Osteoblast (primary cell): ENCODE results near the gene ROBO4. TPM values are rescaled to one million over a fixed set of nuclear protein-coding genes. Genes with fewer than 3 reads are reported as not detected.
A peak's percentile ranks its signal among the peaks of the same experiment; 100 is the strongest.

Experiments
- DNase-seq: peaks from one replicate; pipeline ENCODE4 v3.0.0; 2011; ENCODE audit warnings: low spot score, mixed read lengths; ENCODE audit not compliant: insufficient read length; ENCODE audit errors: missing footprints
- H2AFZ ChIP-seq: 2 replicates; pipeline ENCODE4 v1.6.0; 2011; ENCODE audit warnings: mild to moderate bottlenecking, low read length
- H3K27ac ChIP-seq: 2 replicates; pipeline ENCODE4 v1.5.1; 2011; ENCODE audit warnings: mild to moderate bottlenecking, low read depth, low read length, moderate library complexity
- H3K27me3 ChIP-seq: 2 replicates; pipeline ENCODE4 v1.6.0; 2012; ENCODE audit warnings: mild to moderate bottlenecking, control low read depth, inconsistent platforms, low read length, moderate library complexity; ENCODE audit not compliant: insufficient read depth
- H3K36me3 ChIP-seq: 2 replicates; pipeline ENCODE4 v1.5.1; 2011; ENCODE audit warnings: mild to moderate bottlenecking, low read length, control low read depth, moderate library complexity; ENCODE audit not compliant: insufficient read depth
- H3K4me1 ChIP-seq: 2 replicates; pipeline ENCODE4 v1.5.1; 2011; ENCODE audit warnings: mild to moderate bottlenecking, low read length, control low read depth, moderate library complexity; ENCODE audit not compliant: insufficient read depth
- H3K4me2 ChIP-seq: 2 replicates; pipeline ENCODE4 v1.6.0; 2011; ENCODE audit warnings: mild to moderate bottlenecking, low read length; ENCODE audit not compliant: insufficient read depth
- H3K4me3 ChIP-seq: fragments of 200-600 bp; sonication (generic); 3 replicates; pipeline ENCODE4 v1.5.1; 2012; ENCODE audit warnings: mild to moderate bottlenecking, low read length, inconsistent platforms; ENCODE audit not compliant: insufficient read depth
- H3K79me2 ChIP-seq: 2 replicates; pipeline ENCODE4 v1.6.0; 2012; ENCODE audit warnings: mild to moderate bottlenecking, low read length, control low read depth, inconsistent platforms; ENCODE audit not compliant: insufficient read depth
- H3K9me3 ChIP-seq: 2 replicates; pipeline ENCODE4 v1.5.1; 2011; ENCODE audit warnings: low read depth, low read length, control low read depth
- H4K20me1 ChIP-seq: 2 replicates; pipeline ENCODE4 v1.6.0; 2012; ENCODE audit warnings: mild to moderate bottlenecking, low read length, control low read depth; ENCODE audit not compliant: insufficient read depth
- total RNA-seq: library from RNA; depleted of rRNA; stranded (reverse); fragments of >200 nt; gene quantifications from 2 replicates; pipeline ENCODE4 v1.2.3, GENCODE V29; 2012
- TF ChIP-seq, protein P1 (sequence below): IDR thresholded peaks from 2 replicates; pipeline ENCODE4 v1.5.1; 2011; ENCODE audit warnings: mild to moderate bottlenecking, low read depth, low read length, moderate library complexity; ENCODE audit errors: extremely low read depth

ROBO4 gene
- total RNA-seq, 1 donor: 0.36 TPM

DNA sequence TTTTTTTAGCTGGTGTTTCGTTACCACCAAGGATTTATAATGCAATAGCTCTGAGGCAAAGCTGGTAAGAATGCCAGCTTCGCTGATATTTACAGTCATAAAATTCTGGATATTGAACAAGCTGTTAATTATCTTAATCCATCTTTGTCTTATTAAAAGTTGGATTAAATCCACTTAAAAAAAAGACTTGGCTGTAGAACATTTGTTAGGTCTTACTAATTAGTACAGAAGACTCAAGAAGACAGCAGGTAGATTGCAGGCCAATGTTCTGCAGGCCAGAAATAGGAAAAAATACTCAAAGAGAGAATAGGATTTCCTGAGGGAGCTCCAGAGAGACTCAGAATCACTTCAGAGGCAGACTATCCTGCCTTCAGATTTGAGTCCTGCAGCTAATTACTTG lies 7.5 kb downstream of the ROBO4 start:
- no peak for DNase-seq
- H4K20me1 ChIP-seq: no peaks in the 10 kb centered on the region
- H3K4me2 ChIP-seq: no peak overlapping the region
- peaks cover 3% of the 10 kb centered on the region for H3K4me1 ChIP-seq
- H3K9me3 ChIP-seq: no peaks in the 10 kb centered on the region
- no peaks in the 10 kb centered on the region for H3K79me2 ChIP-seq
- no peak overlapping the region for H3K27ac ChIP-seq
- no peaks in the 10 kb centered on the region for H3K36me3 ChIP-seq
- H3K27me3 ChIP-seq: no peaks in the 10 kb centered on the region
- TF ChIP-seq, protein P1, sequence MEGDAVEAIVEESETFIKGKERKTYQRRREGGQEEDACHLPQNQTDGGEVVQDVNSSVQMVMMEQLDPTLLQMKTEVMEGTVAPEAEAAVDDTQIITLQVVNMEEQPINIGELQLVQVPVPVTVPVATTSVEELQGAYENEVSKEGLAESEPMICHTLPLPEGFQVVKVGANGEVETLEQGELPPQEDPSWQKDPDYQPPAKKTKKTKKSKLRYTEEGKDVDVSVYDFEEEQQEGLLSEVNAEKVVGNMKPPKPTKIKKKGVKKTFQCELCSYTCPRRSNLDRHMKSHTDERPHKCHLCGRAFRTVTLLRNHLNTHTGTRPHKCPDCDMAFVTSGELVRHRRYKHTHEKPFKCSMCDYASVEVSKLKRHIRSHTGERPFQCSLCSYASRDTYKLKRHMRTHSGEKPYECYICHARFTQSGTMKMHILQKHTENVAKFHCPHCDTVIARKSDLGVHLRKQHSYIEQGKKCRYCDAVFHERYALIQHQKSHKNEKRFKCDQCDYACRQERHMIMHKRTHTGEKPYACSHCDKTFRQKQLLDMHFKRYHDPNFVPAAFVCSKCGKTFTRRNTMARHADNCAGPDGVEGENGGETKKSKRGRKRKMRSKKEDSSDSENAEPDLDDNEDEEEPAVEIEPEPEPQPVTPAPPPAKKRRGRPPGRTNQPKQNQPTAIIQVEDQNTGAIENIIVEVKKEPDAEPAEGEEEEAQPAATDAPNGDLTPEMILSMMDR: no peak
- no peak overlapping the region for H3K4me3 ChIP-seq
- H2AFZ ChIP-seq: no peak overlapping the region

DNA sequence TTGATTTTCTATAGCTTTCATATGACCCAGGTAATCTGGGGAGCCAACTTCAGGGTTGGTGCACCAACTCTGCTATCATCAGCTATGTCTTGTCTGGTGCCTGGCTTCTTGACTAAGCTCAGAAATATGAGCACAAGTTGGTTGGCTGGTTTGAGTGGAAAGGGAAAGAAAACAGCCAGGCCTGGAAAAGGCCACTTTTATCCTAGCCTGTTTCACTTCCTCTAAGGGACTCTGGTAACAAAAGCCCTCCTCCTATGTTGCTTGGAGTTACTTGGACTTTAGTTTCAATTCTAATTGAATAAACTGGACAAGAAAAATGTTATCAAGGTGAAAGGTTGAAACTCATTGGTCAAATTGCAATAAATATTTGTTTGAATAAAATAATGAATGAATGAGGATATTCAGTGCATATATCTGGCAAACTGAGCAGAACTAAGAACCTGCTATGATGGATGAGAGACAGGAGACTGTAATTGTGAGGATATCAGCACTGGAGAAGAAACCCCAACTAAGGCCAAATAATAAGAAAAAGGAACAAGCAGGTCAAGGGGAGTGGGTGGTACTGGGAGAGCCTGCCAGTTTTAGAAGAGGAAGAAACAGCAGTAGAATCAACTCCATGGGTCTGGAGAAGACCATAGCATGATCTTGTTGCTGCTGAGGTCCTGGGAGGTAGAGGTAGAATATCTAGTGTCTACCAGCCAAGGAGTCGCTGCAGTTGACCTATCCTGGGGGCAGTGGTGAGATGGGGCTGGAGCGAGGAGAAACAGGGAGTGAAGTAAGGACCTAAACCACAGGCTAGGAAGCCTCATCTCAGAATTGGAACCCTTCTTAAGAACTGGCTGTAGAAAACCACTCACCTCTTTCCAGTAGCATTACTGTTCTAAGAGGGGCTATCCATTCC lies 8.2 kb downstream of the ROBO4 start:
- no peaks in the 10 kb centered on the region for H3K9me3 ChIP-seq
- H2AFZ ChIP-seq: no peak overlapping the region
- DNase-seq: peak; percentile 30
- H3K36me3 ChIP-seq: no peaks in the 10 kb centered on the region
- H3K4me3 ChIP-seq: no peak overlapping the region
- TF ChIP-seq, protein P1: no peak
- H3K4me2 ChIP-seq: no peak overlapping the region
- no peaks in the 10 kb centered on the region for H3K27me3 ChIP-seq
- H3K27ac ChIP-seq: no peak overlapping the region
- H3K79me2 ChIP-seq: no peaks in the 10 kb centered on the region
- H3K4me1 ChIP-seq: peaks cover under 1% of the 10 kb centered on the region
- no peaks in the 10 kb centered on the region for H4K20me1 ChIP-seq

DNA sequence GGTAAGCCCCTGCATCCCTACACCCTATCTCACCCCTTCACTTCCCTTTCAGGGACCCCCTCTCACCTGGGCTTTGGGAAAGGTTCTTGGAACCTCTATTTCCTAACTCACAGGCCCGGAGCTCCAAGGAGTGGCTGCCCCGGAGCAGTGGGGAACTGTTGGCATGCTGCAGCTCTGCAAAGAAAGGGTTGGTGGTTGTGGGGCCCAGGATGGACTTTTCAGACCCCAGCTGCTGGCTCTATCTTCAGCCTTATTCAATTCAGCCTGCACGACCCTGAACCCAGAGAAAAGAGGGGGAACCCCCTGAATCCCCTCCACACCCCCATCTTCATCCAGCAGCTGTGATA lies 10.0 kb downstream of the ROBO4 start:
- no peaks in the 10 kb centered on the region for H4K20me1 ChIP-seq
- H3K36me3 ChIP-seq: no peaks in the 10 kb centered on the region
- no peak overlapping the region for H2AFZ ChIP-seq
- peak; percentile 3 for DNase-seq
- no peaks in the 10 kb centered on the region for H3K79me2 ChIP-seq
- no peaks in the 10 kb centered on the region for H3K9me3 ChIP-seq
- H3K27me3 ChIP-seq: no peaks in the 10 kb centered on the region
- TF ChIP-seq, protein P1: no peak
- H3K27ac ChIP-seq: no peak overlapping the region
- H3K4me3 ChIP-seq: no peak overlapping the region
- no peaks in the 10 kb centered on the region for H3K4me1 ChIP-seq
- no peak overlapping the region for H3K4me2 ChIP-seq

DNA sequence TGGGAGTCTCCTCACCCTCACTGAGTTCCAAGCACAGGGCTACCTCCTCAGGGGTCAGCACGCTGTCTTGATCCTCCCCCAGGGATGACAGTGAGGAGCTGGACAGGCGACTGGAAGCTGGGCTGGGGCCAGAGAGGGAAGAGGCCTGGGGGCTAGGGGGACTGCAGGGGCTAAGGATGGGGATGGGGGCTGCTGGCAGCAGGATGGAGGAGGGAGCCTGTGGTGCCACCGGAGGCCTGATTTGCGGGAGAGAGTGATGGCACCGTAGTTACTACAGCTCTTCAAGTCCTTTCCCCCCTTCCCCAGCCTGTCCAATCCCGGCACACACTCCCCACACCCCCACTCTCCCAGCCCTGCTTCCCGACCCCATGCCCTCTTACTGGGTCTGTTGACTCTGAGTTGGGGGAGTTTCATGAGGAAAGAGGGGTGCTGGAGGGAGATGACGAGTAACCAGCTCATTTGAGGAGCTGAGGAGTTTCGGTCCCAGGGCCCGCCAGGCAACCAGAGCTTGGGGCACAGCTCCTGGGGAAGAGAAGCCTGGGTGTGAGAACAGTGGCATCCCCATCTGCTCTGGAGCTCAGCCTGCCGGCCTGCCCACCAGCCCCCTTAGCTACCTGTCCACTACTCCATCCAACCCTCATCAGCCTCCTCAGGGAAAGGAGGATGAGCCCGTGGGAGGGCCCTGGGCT lies 10.5 kb downstream of the ROBO4 start:
- no peaks in the 10 kb centered on the region for H3K36me3 ChIP-seq
- H3K4me1 ChIP-seq: no peaks in the 10 kb centered on the region
- H4K20me1 ChIP-seq: no peaks in the 10 kb centered on the region
- H3K79me2 ChIP-seq: no peaks in the 10 kb centered on the region
- H3K4me2 ChIP-seq: no peak overlapping the region
- H3K27ac ChIP-seq: no peak overlapping the region
- no peaks in the 10 kb centered on the region for H3K9me3 ChIP-seq
- no peaks in the 10 kb centered on the region for H3K27me3 ChIP-seq
- H3K4me3 ChIP-seq: no peak overlapping the region
- TF ChIP-seq, protein P1: no peak
- DNase-seq: peak; percentile 64
- H2AFZ ChIP-seq: no peak overlapping the region
